ENCODE results near the gene VPS35L. TPM values are rescaled to one million over a fixed set of nuclear protein-coding genes. Genes with fewer than 3 reads are reported as not detected.

The VPS35L gene
- total and polyA plus RNA-seq, 12 donors, result 15.0 to 35.1 (median 30.4) TPM

DNA sequence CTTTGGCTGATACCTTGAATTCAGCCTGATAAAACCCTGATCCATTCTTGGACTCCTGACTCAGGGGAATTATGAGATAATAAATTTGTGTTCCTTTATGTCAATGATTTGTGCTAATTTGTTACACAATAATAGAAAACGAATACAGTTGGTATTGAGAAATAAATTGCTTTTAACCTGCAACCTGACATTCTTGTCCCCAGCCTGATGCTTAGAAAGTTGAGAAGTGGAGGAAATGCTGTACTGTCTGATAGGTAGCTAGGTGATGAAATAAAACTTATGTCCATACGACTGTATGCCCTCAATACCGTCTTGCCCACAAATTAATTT is 173.1 kb downstream of the VPS35L start:
- H3K27ac ChIP-seq, result no peak overlapping the region
- intact Hi-C loops (cut with DNase I), result loop anchor here in 1 of 10 donors (5.0 kb wide), 1 partner anchor 639 kb away; no protein-coding TSS in a partner anchor
- H3K4me3 ChIP-seq, result no peak overlapping the region
- H3K9me3 ChIP-seq, result no peaks in the 10 kb centered on the region
- DNase-seq, result no peak
- ATAC-seq, result no peak
- H3K4me1 ChIP-seq, result peaks cover 0 to 8% (median 3%) of the 10 kb centered on the region in 9 donors
- H3K36me3 ChIP-seq, result peaks cover 0 to 18% (median 0%) of the 10 kb centered on the region in 9 donors
- TF ChIP-seq, protein P1, sequence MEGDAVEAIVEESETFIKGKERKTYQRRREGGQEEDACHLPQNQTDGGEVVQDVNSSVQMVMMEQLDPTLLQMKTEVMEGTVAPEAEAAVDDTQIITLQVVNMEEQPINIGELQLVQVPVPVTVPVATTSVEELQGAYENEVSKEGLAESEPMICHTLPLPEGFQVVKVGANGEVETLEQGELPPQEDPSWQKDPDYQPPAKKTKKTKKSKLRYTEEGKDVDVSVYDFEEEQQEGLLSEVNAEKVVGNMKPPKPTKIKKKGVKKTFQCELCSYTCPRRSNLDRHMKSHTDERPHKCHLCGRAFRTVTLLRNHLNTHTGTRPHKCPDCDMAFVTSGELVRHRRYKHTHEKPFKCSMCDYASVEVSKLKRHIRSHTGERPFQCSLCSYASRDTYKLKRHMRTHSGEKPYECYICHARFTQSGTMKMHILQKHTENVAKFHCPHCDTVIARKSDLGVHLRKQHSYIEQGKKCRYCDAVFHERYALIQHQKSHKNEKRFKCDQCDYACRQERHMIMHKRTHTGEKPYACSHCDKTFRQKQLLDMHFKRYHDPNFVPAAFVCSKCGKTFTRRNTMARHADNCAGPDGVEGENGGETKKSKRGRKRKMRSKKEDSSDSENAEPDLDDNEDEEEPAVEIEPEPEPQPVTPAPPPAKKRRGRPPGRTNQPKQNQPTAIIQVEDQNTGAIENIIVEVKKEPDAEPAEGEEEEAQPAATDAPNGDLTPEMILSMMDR (IDR thresholded peaks at IDR 0.05), result no peak
- H3K27me3 ChIP-seq, result no peaks in the 10 kb centered on the region
- WGBS, 2 donors, result 90 to 95% methylated on average over 3 of the region's 3 CpGs

DNA sequence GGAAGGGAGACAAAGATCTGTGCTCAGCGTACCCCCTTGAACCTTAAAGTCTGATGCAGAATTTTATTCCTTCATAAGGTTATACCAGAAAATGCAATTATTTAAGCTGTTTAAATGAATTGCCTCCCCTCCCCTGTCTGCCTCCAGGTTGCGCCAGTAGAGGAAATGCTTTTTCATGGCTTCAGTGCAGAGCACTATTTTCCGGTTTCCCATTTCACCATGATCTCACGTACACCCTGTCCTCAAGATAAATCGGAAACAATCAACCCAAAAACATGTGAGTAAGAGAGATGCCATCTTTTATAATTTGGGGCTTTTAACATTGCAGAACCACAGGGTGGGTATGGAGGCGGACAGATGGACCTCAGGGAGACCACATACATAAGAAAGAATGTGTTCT is 178.0 kb downstream of the VPS35L start:
- ATAC-seq (peak in 1 of 8 donors; percentile 49), DNase-seq (no peak)
- TF ChIP-seq, protein P1 (IDR thresholded peaks at IDR 0.05), result no peak
- Histone ChIP-seq H3K9me3 (no peaks in the 10 kb centered on the region), H3K4me3 (no peak overlapping the region), H3K36me3 (peaks cover 0 to 48% (median 4%) of the 10 kb centered on the region in 9 donors), H3K27me3 (no peaks in the 10 kb centered on the region), H3K27ac (peak overlapping the region in 5 of 10 donors; percentile 28 to 68 (median 53)), H3K4me1 (peaks cover 0 to 35% (median 22%) of the 10 kb centered on the region in 9 donors)
- 76 to 83% methylated on average over 6 of the region's 6 CpGs for WGBS, 2 donors
- intact Hi-C loops (cut with DNase I), result loop anchor here in 1 of 10 donors (10.0 kb wide), 1 partner anchor 121 kb away; no protein-coding TSS in a partner anchor

DNA sequence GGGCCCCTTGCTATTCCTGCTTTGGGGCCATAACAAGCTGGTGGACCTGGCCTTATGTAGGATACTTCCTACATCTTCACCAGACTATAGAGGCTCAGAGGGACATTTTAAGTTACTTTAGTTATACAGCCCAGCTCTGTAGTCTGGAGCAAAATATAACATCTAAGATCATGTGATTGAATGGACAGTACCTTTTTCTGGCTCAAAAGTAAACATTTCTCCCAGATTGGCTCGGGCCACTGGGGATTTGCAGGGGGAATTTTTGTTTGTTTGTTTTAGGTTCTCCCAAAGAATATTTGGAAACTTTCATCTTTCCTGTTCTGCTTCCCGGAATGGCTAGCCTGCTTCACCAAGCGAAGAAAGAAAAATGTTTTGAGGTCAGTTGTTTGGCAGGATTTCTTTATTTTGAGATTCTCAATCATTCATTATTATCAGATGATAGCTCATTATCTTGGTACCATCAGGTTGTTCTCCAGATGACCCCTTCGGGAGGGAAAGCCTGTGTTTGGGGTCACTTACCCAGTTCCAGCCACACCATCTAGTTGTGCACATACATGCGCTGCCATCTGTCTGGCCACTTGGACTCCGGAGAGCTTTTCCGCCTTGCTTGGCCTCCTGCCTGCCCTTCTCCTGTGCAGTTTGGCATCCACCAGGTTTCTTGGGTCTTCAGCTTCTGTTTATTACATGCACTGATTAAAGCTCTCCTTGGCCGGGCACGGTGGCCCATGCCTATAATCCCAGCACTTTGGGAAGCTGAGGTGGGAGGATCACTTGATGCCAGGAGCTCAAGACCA is 179.8 kb downstream of the VPS35L start:
- intact Hi-C loops (cut with DNase I), result loop anchor here in 1 of 10 donors (10.0 kb wide), 1 partner anchor 120 kb away; no protein-coding TSS in a partner anchor
- peak overlapping the region in 8 of 10 donors; percentile 15 to 68 (median 52) for H3K27ac ChIP-seq
- WGBS, 2 donors, result 52 to 58% methylated on average over 9 of the region's 9 CpGs

More for the DNA sequence above, 179.8 kb downstream of the VPS35L start:
- peak; percentile 32 to 43 for DNase-seq
- Histone ChIP-seq H3K36me3 (peaks cover 0 to 59% (median 4%) of the 10 kb centered on the region in 9 donors), H3K4me3 (no peak overlapping the region), H3K4me1 (peaks cover 0 to 35% (median 22%) of the 10 kb centered on the region in 9 donors), H3K27me3 (no peaks in the 10 kb centered on the region), H3K9me3 (no peaks in the 10 kb centered on the region)
- TF ChIP-seq, protein P1 (IDR thresholded peaks at IDR 0.05), result no peak
- ATAC-seq, result peak in 6 of 8 donors; percentile 23 to 77 (median 60)

Data from heart right ventricle (tissue), 16 donors.